Panc1 (cell line): Measurements from ENCODE around the gene ZW10. TPM values are rescaled to one million over a fixed set of nuclear protein-coding genes. Genes with fewer than 3 reads are reported as not detected.
"Not testable (repeated sequence)": the region's sequence is repeated elsewhere in the genome, so short reads cannot be mapped to it uniquely, and the experiment has no call there.

Source experiments
- ATAC-seq: fragments of 200-7000 bp; cut with Tn5 transposase; 2 replicates; pipeline ENCODE4 v1.9.1; 2020; ENCODE audit warnings: mild to moderate bottlenecking, moderate library complexity
- BruUV-seq: library from RNA; stranded (reverse); fragments of 400-500 nt; replicated peaks from 2 replicates; lab custom pipeline; 2021; lab: Mats Ljungman, UMichigan
- CTCF ChIA-PET: fragments of 300-600 bp; sonication (Branson Sonifier 250); formaldehyde crosslinking; loops from one replicate; lab custom pipeline; 2022; ENCODE audit warnings: antibody characterized with exemption; lab: Charles Lee
- POLR2A ChIA-PET: fragments of 300-600 bp; sonication (Branson Sonifier 250); formaldehyde crosslinking; loops from one replicate; lab custom pipeline; 2022; ENCODE audit warnings: antibody characterized with exemption; lab: Charles Lee
- DNase-seq: peaks from one replicate; pipeline ENCODE4 v3.0.0-alpha.2; 2010; ENCODE audit warnings: low read depth, low spot score
- H3K27ac ChIP-seq: 2 replicates; pipeline ENCODE4 v1.5.1; 2011; ENCODE audit warnings: mild to moderate bottlenecking, low read length, inconsistent platforms
- H3K27me3 ChIP-seq: fragments of 200-500 bp; sonication (Bioruptor generic); 2 replicates; pipeline ENCODE4 v1.6.0; 2014; ENCODE audit warnings: low read length, inconsistent platforms; ENCODE audit not compliant: control insufficient read depth, insufficient read depth
- H3K36me3 ChIP-seq: fragments of 200-500 bp; sonication (Bioruptor generic); 2 replicates; pipeline ENCODE4 v1.5.1; 2014; ENCODE audit warnings: inconsistent platforms, mild to moderate bottlenecking, low read length, moderate library complexity; ENCODE audit not compliant: control insufficient read depth, insufficient read depth
- H3K4me1 ChIP-seq: 2 replicates; pipeline ENCODE4 v1.5.1; 2011; ENCODE audit warnings: inconsistent platforms, mild to moderate bottlenecking, low read length, moderate library complexity; ENCODE audit not compliant: control insufficient read depth, insufficient read depth
- H3K4me3 ChIP-seq, 2 experiments: 2 replicates each; pipeline ENCODE4 v1.5.1; 2011 to 2012; ENCODE audit warnings: low read depth in 2 of 2, low read length in 2 of 2, mild to moderate bottlenecking in 2 of 2, inconsistent platforms in 1 of 2, moderate library complexity in 1 of 2
- H3K9me3 ChIP-seq: fragments of 200-500 bp; sonication (Bioruptor generic); 2 replicates; pipeline ENCODE4 v1.5.1; 2014; ENCODE audit warnings: low read depth, mild to moderate bottlenecking, inconsistent platforms, low read length, moderate library complexity; ENCODE audit not compliant: control insufficient read depth, insufficient read depth
- CTCF ChIP-seq: fragments of 450-650 bp; IDR thresholded peaks from 2 replicates; pipeline ENCODE4 v1.5.1; 2017; ENCODE audit warnings: mild to moderate bottlenecking
- POLR2AphosphoS5 ChIP-seq: IDR thresholded peaks from 2 replicates; pipeline ENCODE4 v1.6.1; 2012; ENCODE audit warnings: mild to moderate bottlenecking, low read depth, low read length, moderate library complexity
- REST ChIP-seq, 2 experiments: IDR thresholded peaks; 2 replicates each; pipeline ENCODE4 v1.6.1; 2011 to 2012; ENCODE audit warnings: low read depth in 2 of 2, control low read depth in 1 of 2, low read length in 1 of 2, mild to moderate bottlenecking in 1 of 2, moderate library complexity in 1 of 2; ENCODE audit not compliant: insufficient read depth in 1 of 2
- SIN3A ChIP-seq: IDR thresholded peaks from 2 replicates; pipeline ENCODE4 v1.6.1; 2012; ENCODE audit warnings: low read depth, mild to moderate bottlenecking, low read length, moderate library complexity, borderline replicate concordance; ENCODE audit not compliant: insufficient read depth
- TCF7L2 ChIP-seq: IDR thresholded peaks from 2 replicates; pipeline ENCODE4 v1.6.1; 2011; ENCODE audit warnings: mild to moderate bottlenecking, low read depth, low read length, inconsistent platforms
- in situ Hi-C: cut with HindIII; loops from 2 replicates; pipeline ENCODE4 v1.10.0; 2016; ENCODE audit warnings: low sequenced_read_pairs, low pct_unique_long_range_greater_than_20kb
- intact Hi-C: fragments of 100-400 bp; cut with micrococcal nuclease; formaldehyde crosslinking; loops from one replicate; pipeline ENCODE4 v1.10.0; 2022; ENCODE audit not compliant: unreplicated experiment
- total RNA-seq: library from RNA; stranded (reverse); gene quantifications from one replicate; pipeline ENCODE4 v1.2.1, GENCODE V29; 2021; ENCODE audit not compliant: unreplicated experiment

ZW10 gene
- total RNA-seq, 1 experiment from 2014 or later, result 31.5 TPM

- ATAC-seq (peak; percentile 96), DNase-seq (no peak)
- BruUV-seq, result no TSS peak
- peaks cover 9% of the 10 kb centered on the region for H3K36me3 ChIP-seq
- peak; percentile 77 for TF ChIP-seq CTCF
- no peak for TF ChIP-seq POLR2AphosphoS5
- no peak overlapping the region for H3K27ac ChIP-seq
- in situ Hi-C loops (no loop called here), intact Hi-C loops (no loop called here)
- ChIA-PET CTCF (interaction anchor here (1.3 kb wide), 1 partner anchor 10 kb away, joined by 7 read pairs; no protein-coding TSS in a partner anchor), POLR2A (no interaction called here)
- H3K4me1 ChIP-seq, result no peaks in the 10 kb centered on the region
- no peaks in the 10 kb centered on the region for H3K27me3 ChIP-seq
- no peaks in the 10 kb centered on the region for H3K9me3 ChIP-seq
- H3K4me3 ChIP-seq, result no peak overlapping the region
Observed at GRCh38 chr11:113796663-113797259, 23.3 kb upstream of the ZW10 start.

GRCh38 chr11:113789675-113790320 lies 16.3 kb upstream of the ZW10 start:
- Histone ChIP-seq H3K9me3 (no peaks in the 10 kb centered on the region), H3K27ac (no peak overlapping the region), H3K4me1 (no peaks in the 10 kb centered on the region), H3K36me3 (no peaks in the 10 kb centered on the region), H3K4me3 (no peak overlapping the region), H3K27me3 (no peaks in the 10 kb centered on the region)
- ChIA-PET POLR2A (no interaction called here), CTCF (no interaction called here)
- TF ChIP-seq TCF7L2 (no peak), CTCF (no peak), SIN3A (no peak), REST (IDR thresholded peaks at IDR 0.05; ENCODE audit: insufficient read depth in 1 of 2, low read depth in 2 of 2, low read length in 1 of 2) (no peak), POLR2AphosphoS5 (no peak)
- in situ Hi-C loops, result no loop called here
- ATAC-seq, result peak; percentile 56; the same call in 1 of the 2 replicates
- BruUV-seq, result no TSS peak
- DNase-seq, result no peak
- intact Hi-C loops, result no loop called here

GRCh38 chr11:113789016-113789415 lies 15.5 kb upstream of the ZW10 start:
- H3K4me1 ChIP-seq, ATAC-seq, H3K36me3 ChIP-seq, BruUV-seq, H3K27me3 ChIP-seq, DNase-seq, intact Hi-C loops, H3K9me3 ChIP-seq, H3K4me3 ChIP-seq, H3K27ac ChIP-seq, in situ Hi-C loops, CTCF ChIA-PET, POLR2A ChIA-PET: not testable (repeated sequence)
